PFSK-1 (cell line): ENCODE data around the gene PRKACA.

Source experiments
- FOXP2 ChIP-seq: optimal IDR thresholded peaks from 2 replicates; pipeline ENCODE3; 2011; ENCODE audit warnings: borderline replicate concordance, control low read depth, inconsistent platforms; ENCODE audit not compliant: insufficient read depth; ENCODE audit errors: extremely low read length, extremely low read depth
- POLR2AphosphoS5 ChIP-seq: IDR thresholded peaks from 2 replicates; pipeline ENCODE4 v1.6.1; 2012; ENCODE audit warnings: low read depth, mild to moderate bottlenecking, control low read depth, low read length, moderate library complexity
- SIN3A ChIP-seq: IDR thresholded peaks from 2 replicates; pipeline ENCODE4 v1.6.1; 2012; ENCODE audit warnings: mild to moderate bottlenecking, low read length, moderate library complexity, borderline replicate concordance; ENCODE audit not compliant: insufficient read depth
- TAF1 ChIP-seq: IDR thresholded peaks from 2 replicates; pipeline ENCODE4 v1.6.1; 2012; ENCODE audit warnings: low read length, control low read depth, borderline replicate concordance; ENCODE audit not compliant: insufficient read depth
- TF ChIP-seq, protein P1 (sequence below), 2 experiments: IDR thresholded peaks; 2 replicates each; pipeline versions ENCODE4 v1.6.1 to v1.8.0; 2011 to 2012; ENCODE audit warnings: low read depth in 2 of 2, low read length in 2 of 2, control low read depth in 1 of 2, inconsistent platforms in 1 of 2, mild to moderate bottlenecking in 1 of 2, moderate library complexity in 1 of 2; ENCODE audit not compliant: insufficient read depth in 1 of 2

The PRKACA gene

DNA sequence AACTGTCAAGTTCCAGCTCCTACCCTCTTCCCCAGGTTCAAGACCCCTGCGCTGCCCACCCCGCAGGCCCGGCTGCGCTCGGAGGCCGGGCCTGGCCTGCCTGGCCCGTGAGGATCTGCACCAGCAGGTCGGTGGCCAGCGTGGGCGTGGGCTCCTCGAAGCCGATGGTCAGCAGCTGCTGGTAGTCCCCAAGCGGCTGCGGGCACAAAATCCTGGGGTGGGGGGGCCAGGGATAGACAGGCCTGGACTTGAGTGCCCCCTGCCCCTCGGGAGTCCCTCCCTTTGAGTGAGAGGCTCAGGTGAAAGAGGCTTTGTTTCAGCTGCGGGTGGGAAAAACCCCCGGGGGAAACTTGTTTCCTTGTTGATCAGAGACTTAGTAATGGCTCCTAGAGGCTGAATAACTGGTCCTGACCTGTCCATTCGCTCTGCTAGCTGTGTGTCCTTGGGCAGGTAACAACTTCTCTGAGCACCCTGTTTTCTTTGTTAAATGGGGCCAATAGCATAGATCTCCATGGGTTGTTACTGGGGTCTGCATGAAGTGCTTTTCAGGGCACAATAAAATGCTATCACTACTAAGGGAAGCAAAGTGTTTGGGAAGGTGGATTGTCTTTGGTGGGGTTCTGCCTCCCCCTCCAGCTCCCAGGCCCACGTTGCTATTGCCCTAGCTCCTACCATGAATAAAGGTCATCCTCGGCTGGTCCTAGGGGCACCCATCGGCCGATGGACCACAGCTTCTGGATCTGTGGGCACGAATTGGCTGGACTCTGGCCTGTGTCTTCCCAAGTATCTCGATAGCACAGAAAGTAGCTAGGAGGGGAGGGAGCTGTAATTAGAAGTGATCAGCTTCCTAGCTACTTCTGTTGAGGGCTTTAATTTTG lies 35.5 kb downstream of the PRKACA start:
- TF ChIP-seq POLR2AphosphoS5: no peak
- TF ChIP-seq TAF1: no peak
- no peak for TF ChIP-seq SIN3A
- TF ChIP-seq FOXP2: no peak
- TF ChIP-seq, protein P1, sequence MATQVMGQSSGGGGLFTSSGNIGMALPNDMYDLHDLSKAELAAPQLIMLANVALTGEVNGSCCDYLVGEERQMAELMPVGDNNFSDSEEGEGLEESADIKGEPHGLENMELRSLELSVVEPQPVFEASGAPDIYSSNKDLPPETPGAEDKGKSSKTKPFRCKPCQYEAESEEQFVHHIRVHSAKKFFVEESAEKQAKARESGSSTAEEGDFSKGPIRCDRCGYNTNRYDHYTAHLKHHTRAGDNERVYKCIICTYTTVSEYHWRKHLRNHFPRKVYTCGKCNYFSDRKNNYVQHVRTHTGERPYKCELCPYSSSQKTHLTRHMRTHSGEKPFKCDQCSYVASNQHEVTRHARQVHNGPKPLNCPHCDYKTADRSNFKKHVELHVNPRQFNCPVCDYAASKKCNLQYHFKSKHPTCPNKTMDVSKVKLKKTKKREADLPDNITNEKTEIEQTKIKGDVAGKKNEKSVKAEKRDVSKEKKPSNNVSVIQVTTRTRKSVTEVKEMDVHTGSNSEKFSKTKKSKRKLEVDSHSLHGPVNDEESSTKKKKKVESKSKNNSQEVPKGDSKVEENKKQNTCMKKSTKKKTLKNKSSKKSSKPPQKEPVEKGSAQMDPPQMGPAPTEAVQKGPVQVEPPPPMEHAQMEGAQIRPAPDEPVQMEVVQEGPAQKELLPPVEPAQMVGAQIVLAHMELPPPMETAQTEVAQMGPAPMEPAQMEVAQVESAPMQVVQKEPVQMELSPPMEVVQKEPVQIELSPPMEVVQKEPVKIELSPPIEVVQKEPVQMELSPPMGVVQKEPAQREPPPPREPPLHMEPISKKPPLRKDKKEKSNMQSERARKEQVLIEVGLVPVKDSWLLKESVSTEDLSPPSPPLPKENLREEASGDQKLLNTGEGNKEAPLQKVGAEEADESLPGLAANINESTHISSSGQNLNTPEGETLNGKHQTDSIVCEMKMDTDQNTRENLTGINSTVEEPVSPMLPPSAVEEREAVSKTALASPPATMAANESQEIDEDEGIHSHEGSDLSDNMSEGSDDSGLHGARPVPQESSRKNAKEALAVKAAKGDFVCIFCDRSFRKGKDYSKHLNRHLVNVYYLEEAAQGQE (IDR thresholded peaks at IDR 0.05; ENCODE audit: insufficient read depth in 1 of 2, low read depth in 2 of 2, low read length in 2 of 2): no peak

DNA sequence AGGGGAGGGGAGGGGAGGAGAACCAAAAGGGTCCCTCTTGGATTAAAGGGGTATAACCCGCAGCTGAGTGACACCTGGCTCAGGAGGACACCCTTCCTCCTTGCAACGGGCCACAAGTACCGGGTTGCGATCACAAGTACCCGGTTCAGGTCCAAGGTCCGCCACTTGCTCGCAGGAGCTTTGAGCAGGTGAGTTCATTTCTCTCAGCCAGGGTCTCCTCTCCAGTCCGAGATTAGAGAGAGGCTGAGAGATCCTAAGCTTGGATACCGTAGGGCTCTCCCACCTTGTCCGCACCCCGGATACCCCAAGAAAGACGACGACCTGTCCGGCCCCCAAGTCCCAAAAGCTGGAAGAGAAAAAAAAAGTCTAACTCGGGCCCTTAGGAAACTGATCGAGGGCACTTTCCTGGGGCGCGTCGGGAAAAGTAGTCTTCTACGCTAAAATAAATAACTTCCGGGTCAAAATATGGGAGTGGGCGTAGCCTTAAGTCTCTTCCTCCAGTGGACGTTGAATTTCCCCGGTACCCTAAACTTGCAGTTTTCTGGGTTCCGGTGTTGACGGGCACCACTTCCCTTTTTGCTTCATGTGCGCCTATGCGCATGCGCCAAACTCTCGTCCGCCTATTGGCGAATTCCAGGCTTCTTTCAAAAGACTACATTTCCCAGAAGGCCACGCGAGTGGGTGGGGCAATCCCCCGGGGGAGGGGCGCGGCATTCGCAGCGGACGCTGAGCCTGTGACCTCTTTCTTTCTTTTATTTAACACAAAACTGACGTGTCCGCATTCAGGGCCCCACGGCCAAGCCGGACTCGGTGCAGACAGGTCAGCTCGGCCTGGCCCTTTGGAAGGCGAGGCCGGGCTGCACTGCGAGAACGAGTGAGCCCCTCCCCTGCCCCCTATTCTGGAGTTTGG lies 36.4 kb downstream of the PRKACA start:
- TF ChIP-seq POLR2AphosphoS5: peak; percentile 77; the same call in 1 of the 2 replicates
- TF ChIP-seq TAF1: no peak

DNA sequence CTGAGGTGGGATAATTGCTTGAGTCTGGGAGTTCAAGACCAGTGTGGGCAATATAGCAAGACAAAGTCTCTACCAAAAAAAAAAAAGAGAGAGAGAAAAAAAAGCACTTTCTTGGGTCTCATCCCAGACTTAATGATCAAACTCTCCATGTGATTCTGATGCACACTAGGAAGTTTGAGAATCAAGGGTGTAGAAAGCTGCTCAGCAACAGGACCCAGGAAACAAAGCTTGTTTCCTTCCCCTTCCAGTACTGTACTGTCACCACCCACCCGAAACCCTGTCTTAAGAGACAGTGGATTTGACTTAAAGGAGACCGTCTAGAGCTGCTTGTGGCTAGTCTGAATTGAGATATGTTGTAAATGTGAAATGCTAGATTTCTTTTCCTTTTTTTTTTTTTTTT lies 39.2 kb downstream of the PRKACA start:
- no peak for TF ChIP-seq TAF1
- no peak for TF ChIP-seq FOXP2

DNA sequence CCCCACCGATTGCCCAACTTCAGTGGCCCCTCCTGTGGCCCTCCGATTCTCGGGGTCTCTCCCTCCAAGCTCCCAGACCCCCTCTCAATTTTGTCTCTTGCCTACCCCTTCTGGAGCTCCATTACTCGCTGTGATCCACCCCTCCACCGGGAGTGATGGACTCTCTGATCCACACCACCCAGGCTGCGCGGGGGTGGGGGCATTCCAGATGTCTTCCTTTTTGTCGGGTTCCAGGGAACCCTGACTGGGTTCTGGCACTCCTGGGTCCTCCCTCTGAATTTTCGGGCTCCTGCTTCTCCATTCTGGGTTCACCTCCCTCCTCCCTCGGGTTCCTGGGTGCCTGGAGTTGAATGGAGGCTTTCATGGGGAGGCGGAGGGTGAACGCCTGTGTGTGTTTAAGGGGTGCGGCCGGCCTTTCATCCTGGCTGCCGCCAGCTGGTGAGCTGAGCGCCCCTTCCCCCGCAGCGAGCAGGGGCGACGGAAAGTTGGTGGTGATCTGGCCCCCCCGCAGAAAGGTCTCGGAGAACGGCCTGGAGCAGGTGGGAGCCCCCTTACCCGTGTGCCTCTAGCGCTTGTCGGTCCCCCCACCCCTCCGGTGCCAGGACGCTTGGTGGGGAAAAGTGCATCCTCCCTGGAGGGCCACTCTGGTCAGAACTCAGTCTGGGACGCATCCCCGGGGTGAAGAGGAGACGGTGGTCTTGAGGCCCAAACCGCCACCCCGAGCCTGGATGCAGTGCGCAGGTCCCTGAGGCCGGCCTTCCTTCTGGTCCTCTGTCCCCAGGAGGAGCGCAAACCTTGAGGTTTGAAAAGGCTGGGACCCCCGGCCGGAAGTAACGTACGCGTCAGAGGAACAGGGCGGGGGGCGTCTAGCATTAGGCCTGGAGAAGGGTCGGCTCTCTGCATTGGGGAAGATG lies 43.4 kb downstream of the PRKACA start:
- TF ChIP-seq SIN3A: no peak
- TF ChIP-seq TAF1: no peak
- no peak for TF ChIP-seq FOXP2
- TF ChIP-seq, protein P1 (IDR thresholded peaks at IDR 0.05; ENCODE audit: insufficient read depth in 1 of 2, low read depth in 2 of 2, low read length in 2 of 2): no peak
- no peak for TF ChIP-seq POLR2AphosphoS5

DNA sequence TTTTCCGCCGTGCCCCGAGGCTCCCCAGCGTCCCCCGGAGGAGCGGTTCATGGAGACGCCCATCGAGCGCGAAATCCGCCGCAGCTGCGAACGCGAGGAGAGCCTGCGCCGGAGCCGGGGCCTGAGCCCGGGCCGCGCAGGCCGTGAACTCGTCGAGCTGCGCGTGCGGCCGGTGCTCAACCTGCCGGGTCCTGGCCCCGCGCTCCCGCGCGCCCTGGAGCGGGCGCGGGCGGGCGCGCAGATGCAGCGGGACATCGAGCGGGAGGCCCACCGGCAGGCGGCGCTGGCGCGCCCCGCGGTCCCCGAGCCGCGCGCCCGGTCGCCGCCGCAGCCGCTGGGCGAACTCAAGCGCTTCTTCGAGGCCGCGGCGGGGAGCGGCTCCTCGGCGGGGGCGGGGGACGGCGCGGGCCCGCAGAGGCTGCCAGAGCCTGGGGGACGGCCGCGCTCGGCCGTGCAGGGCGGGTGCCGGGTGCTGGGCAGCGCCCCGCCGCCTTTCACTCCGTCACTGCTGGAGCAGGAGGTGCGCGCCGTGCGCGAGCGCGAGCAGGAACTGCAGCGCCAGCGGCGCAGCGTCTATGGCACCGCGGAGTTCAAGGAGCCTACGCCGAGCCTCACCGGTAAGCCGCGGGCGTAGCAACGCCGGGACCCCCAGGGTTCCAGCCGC lies 44.2 kb downstream of the PRKACA start:
- peak; percentile 28 for TF ChIP-seq FOXP2
- TF ChIP-seq, protein P1 (IDR thresholded peaks at IDR 0.05; ENCODE audit: insufficient read depth in 1 of 2, low read depth in 2 of 2, low read length in 2 of 2): no peak
